ENCODE data around the gene PXMP4.

The PXMP4 gene

GRCh38 chr20:33731693-33732165 is 11.6 kb upstream of the PXMP4 start, which contains the start of gene ZNF341:
Gene ZNF341, plus strand, starts transcription at chr20:33731996. Its CDS starts 26 bp downstream, at chr20:33732022.
- DNase-seq = peak; percentile 32

DNA sequence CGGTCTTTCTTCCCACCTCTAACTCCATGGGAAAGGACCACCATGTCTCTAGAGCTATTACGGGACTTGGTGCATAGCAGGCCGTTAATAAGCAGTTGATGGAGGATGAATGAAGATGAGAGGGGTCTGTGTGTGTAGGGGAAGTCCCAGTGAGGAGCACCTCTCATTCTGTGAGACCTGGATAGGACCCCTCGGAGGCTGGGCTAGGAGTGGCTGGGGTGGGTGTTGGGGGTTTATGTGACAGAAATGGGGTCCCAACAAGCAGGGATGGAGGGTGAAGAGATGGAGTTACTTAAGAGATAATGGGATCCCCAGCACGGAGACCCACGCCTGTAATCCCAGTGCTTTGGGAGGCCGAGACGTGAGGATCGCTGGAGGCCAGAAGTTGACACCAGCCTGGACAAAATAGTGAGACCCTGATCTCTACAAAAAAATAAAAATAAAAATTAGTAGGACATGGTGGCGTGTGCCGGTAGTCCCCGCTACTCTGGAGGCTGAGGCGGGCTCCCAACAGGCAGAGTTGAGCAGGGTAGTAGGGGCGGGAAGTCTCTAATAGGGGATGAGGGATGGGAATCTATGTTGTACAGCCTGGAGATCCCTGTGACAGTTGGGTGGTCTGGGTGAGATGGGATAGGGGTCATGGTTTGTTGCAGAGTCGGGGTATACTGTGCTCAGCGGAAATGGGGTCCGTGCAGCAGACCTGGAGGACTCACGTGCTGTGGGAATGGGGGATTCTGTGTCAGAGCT is 11.0 kb upstream of the PXMP4 start:
- DNase-seq = no peak

DNA sequence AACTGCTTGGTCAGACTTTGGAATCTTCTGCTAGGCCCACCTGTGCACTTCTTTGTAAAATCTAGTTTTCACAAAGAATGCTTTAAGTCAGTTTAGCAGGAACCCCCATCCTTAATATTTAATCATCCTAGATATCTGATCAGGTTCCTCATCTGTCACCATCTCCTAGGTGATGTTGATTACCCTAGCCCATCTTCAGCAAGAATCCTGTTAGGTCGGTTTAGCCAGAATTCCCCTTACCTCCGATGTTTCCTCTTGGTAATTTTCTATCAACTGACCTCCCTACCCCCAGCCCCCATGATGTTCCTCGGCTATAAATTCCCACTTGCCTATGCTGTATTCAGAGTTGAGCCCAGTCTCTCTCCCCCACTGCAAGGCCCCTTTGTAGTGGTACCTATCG is 9.0 kb upstream of the PXMP4 start:
- DNase-seq = no peak

DNA sequence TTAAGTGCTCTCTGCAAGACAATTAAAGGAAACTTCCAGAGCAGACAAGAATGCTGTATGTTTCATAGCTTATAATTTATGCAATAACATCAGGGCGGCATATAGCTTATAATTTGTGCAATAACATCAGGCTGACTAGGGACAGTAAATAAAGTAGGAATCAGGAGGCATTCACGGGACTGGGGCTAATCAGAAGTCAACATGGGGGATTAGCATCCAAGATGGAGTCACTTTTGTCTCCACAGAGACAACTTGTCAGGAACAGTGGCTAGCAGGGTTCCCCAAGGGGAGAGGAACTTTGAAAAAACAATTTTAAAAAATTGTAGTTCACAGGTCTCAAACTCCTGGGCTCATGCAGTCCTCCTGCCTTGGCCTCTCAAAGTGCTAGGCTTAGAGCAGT is 8.4 kb upstream of the PXMP4 start:
- DNase-seq = no peak

GRCh38 chr20:33727806-33728205 is 7.7 kb upstream of the PXMP4 start:
- DNase-seq = no peak

DNA sequence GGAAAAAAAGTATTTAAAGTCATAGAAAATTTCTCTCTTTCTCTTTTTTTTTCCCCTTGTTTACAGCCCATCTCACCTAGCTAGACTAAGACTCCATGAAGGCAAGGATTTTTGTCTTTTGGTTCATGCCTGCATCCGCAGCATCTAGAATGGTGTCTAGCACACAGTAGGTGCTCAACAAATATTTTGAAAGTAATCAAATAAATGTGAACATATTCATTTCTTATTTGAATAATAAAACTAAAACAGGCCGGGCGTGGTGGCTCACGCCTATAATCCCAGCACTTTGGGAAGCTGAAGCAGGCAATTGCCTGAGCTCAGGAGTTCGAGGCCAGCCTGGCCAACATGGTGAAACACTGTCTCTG is 7.0 kb upstream of the PXMP4 start:
- no peak for DNase-seq

DNA sequence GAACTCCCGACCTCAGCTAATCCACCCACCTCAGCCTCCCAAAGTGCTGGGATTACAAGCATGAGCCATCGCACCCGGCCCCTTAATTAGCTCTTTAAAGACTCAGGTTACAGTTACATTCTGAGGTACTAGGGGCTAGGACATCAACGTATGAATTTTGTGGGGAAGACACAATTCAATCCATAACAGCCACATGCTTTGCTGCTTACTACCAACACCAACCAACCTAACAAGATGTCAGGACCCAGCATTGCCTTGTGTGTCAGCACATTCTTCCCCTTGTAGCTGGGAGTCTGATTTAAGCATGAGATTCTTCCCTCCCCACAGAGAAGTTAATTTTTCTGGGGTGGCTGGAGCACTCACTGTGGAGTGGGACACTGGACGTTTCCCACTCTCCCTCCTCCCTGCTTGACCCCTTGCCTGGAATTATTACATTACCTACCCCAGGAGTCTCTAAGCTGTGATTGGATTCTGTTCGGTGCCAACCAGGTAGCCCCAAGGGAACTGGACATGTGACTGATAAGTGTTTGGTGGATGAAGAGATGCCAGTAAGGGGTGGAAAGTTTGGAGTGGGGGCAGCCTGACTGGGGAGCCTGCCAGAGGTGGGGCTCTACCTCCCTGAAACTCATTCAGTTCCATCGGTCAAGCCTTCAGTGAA is 5.6 kb upstream of the PXMP4 start:
- DNase-seq = no peak

- DNase-seq = no peak
These were observed 4.5 kb upstream of the PXMP4 start for GRCh38 chr20:33724439-33725094.

DNA sequence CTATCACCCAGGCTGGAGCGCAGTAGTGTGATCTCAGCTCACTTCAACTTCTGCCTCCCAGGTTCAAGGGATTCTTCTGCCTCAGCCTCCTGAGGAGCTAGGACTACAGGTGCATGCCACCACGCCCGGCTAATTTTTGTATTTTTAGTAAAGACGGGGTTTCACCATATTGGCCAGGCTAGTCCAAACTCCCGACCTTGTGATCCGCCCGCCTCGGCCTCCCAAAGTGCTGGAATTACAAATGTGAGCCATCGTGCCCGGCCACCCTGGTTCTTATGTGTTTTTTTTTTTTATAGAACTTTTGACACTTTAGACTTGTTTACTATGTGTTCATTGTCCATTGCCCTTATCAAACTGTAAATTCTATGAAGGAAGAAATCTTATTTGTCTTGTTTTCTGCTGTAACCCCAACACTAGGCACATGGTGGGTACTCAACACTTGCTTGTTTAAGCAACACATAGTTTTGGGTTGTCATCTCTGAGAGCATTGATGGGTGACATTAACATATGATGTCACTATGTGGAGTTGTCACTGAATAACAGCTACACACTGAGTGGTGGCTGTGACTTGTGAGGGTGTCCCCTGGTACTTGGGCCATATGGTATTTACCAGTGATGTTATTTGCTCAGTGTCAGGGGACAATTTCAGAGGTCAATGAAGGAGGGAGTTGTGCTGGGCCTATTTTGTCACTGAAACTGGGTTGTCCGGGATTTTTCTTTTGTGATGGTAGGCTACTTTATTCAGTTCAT is 1.5 kb upstream of the PXMP4 start:
- no peak for DNase-seq

- no peak for DNase-seq
These were observed 677 bp downstream of the PXMP4 start for GRCh38 chr20:33719277-33719988.

GRCh38 chr20:33716498-33716897 is 3.6 kb downstream of the PXMP4 start:
- no peak for DNase-seq

DNA sequence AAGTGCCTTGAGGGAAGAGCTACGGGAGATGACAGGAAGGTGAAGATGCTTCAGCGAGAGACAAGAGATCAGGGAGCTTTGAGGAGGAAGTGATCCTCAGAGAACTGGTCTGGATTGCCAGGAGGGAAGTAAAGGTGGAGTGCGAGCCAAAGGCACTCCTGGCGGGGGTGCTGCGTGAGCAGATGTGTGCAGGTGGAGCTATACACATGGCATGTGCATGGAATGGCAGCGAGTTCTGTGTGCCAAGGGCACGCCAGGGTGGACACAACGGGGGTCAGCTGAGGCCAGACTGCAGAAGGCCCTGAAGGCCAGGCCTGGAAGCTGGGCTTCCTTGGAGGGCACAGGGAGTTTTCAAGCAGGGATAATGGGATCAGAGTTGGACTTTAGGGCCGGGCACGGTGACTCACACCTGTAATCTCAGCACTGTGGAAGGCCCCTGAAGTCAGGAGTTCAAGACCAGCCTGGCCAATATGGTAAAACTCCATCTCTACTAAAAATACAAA is 6.2 kb downstream of the PXMP4 start:
- no peak for DNase-seq

GRCh38 chr20:33711446-33711738 is 8.7 kb downstream of the PXMP4 start:
- no peak for DNase-seq

- DNase-seq = no peak
These were observed 9.2 kb downstream of the PXMP4 start for GRCh38 chr20:33710681-33711445.

DNA sequence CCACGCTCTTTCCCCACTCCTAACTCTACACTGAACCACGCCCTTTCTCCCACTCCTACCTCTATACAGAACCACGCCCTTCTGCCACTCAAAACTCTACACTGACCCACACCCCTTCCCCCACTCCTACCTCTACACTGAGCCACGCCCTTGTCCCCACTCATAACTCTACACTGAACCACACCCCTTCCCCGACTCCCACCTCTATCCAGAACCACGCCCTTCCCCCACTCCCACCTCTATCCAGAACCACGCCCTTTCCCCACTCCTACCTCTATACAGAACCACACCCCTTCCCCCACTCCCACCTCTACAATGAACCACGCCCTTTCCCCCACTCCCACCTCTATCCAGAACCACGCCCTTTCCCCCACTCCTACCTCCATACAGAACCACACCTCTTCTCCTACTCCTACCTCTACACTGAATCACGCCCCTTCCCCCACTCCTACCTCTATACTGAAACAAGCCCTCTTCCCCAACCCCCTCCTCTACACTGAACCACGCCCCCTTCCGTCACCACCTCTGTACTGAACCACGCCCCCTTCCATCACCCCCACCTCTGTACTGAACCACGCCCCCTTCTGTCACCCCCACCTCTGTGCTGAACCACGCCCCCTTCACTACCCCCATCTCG is 10.1 kb downstream of the PXMP4 start:
- no peak for DNase-seq

DNA sequence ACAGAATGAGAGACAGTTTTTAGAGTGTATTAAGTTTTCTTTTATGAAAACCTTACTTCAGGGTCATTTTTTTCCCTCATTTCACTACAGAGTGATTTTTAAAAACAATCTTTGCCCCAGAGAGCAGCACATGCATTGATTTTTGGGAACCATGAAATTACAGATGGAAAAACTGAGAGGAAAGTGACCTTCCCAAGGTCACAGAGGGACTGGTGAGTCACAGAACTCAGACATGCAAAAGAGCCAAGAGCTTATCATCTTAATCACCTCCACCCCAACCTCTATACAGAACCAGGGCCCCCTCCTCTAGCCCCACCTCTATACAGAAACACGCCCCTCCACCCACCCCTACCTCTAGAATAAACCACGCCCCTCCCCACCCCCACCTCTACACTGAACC is 10.7 kb downstream of the PXMP4 start:
- DNase-seq = no peak

- no peak for DNase-seq
These were observed 12.4 kb downstream of the PXMP4 start for GRCh38 chr20:33707668-33708067.

DNA sequence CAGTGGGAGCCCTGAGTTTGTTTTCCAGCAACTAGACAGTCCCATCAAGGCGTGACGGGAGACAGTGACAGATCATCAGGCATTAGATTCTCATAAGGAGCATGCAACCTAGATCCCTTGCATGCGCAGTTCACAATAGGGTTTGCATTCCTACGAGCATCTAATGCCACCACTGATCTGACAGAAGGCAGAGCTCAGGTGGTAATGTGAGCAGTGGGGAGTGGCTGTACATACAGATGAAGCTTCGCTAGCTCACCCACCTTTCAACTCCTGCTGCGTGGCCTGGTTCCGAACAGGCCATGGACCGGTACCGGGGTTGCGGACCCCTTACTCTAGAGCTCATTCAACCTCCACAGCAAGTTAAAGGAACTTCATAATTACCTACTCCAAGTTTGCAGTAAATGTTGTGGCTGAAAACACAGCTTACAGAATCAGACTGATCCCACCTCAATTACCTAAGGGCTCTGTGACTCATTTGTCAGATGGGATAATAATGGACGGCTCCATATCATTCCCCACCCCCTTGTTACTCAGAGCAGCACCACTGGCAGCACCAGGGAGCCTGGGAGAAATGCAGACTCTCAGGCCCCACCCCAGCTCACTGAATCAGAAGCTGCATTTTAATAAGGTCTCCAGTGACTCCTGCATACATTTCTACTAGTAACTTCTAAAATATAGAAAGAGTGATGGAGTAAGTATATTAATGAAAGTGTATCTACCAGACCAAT is 15.7 kb downstream of the PXMP4 start:
- DNase-seq = no peak

- DNase-seq = no peak
These were observed 16.5 kb downstream of the PXMP4 start for GRCh38 chr20:33703498-33704137.

DNA sequence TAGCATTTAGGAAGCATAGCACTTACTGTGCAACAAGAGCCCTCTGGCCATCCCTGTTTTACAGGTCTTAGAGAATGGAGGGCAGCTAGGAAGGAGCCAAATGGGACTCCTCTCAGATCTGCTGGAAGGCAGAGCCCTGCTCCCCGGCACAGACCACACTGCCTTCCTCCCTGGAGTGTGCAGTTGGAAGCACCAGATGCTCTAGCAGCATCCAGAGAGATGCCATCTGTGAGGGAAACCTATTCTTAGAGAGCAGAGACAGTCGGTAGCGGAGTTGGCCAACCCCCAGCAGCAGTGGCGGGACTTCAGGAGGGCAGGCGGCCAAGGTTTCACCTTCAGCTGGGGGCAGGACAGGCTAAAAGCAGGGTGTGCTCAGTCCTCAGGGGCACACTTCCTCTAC is 17.2 kb downstream of the PXMP4 start:
- peak; percentile 9 for DNase-seq

Measured in DMS79 treated with DMSO at 0.1 percent for 48 hours (cell line).